Neural progenitor cell (in vitro differentiated cells): Measurements from ENCODE around the gene SCG2.

Experiments
- CTCF ChIP-seq: fragments of 200-600 bp; sonication (generic); IDR thresholded peaks from 2 replicates; pipeline ENCODE4 v1.5.1; 2017; ENCODE audit warnings: antibody characterized with exemption, mild to moderate bottlenecking
- EZH2 ChIP-seq: fragments of 200-600 bp; sonication (generic); IDR thresholded peaks from 2 replicates; pipeline ENCODE4 v1.6.1; 2017; ENCODE audit warnings: antibody characterized with exemption, mild to moderate bottlenecking, moderate library complexity

GRCh38 chr2:223563462-223563861 is 38.7 kb downstream of the SCG2 start:
- TF ChIP-seq CTCF (no peak), EZH2 (no peak)
